Stomach smooth muscle (tissue), 2 donors: ENCODE measurements around the gene CHTF8.

Experiments
- H3K27ac ChIP-seq: one replicate; pipeline ENCODE4 v1.7.0; 2013; ENCODE audit warnings: mild to moderate bottlenecking, low read length, inconsistent platforms
- H3K27me3 ChIP-seq, 2 donors: one replicate each; pipeline ENCODE4 v1.7.0; 2013; ENCODE audit warnings: low read length in 2 of 2; ENCODE audit not compliant: insufficient read depth in 2 of 2, control insufficient read depth in 1 of 2
- H3K36me3 ChIP-seq, 2 donors: one replicate each; pipeline ENCODE4 v1.7.0; 2013; ENCODE audit warnings: low read length in 2 of 2; ENCODE audit not compliant: control insufficient read depth in 2 of 2, insufficient read depth in 2 of 2
- H3K4me1 ChIP-seq: one replicate; pipeline ENCODE4 v1.7.0; 2013; ENCODE audit warnings: low read length; ENCODE audit not compliant: control insufficient read depth, insufficient read depth
- H3K4me3 ChIP-seq, 2 donors: one replicate each; pipeline ENCODE4 v1.7.0; 2013; ENCODE audit warnings: low read length in 2 of 2
- H3K9ac ChIP-seq, 2 donors: one replicate each; pipeline ENCODE4 v1.7.0; 2013; ENCODE audit warnings: low read length in 2 of 2, mild to moderate bottlenecking in 1 of 2
- H3K9me3 ChIP-seq, 2 donors: one replicate each; pipeline ENCODE4 v1.7.0; 2013; ENCODE audit warnings: low read length in 2 of 2; ENCODE audit not compliant: control insufficient read depth in 2 of 2
- donor health status: healthy.
- donor health status: Pancreatic carcinoma.

The CHTF8 gene

GRCh38 chr16:69112285-69113129 is 19.9 kb downstream of the CHTF8 start:
- Histone ChIP-seq H3K36me3 (peaks cover 20 to 40% of the 10 kb centered on the region in 2 donors), H3K27ac (no peak overlapping the region), H3K9me3 (no peaks in the 10 kb centered on the region), H3K4me3 (no peak overlapping the region), H3K9ac (no peak overlapping the region), H3K4me1 (peaks cover 11% of the 10 kb centered on the region), H3K27me3 (peaks cover 20 to 26% of the 10 kb centered on the region in 2 donors)

GRCh38 chr16:69111876-69112230 is 20.5 kb downstream of the CHTF8 start:
- no peak overlapping the region for H3K9ac ChIP-seq
- H3K9me3 ChIP-seq: no peaks in the 10 kb centered on the region
- no peak overlapping the region for H3K27ac ChIP-seq
- H3K4me3 ChIP-seq: no peak overlapping the region
- peaks cover 19 to 38% of the 10 kb centered on the region in 2 donors for H3K36me3 ChIP-seq
- peaks cover 25 to 32% of the 10 kb centered on the region in 2 donors for H3K27me3 ChIP-seq
- H3K4me1 ChIP-seq: peaks cover 17% of the 10 kb centered on the region

- peaks cover 18 to 34% of the 10 kb centered on the region in 2 donors for H3K36me3 ChIP-seq
- H3K4me3 ChIP-seq: no peak overlapping the region
- H3K27ac ChIP-seq: no peak overlapping the region
Measured at GRCh38 chr16:69111216-69111875, 21.0 kb downstream of the CHTF8 start.

GRCh38 chr16:69110406-69110805 is 22.0 kb downstream of the CHTF8 start:
- no peak overlapping the region for H3K9ac ChIP-seq
- no peak overlapping the region for H3K27ac ChIP-seq
- H3K27me3 ChIP-seq: peaks cover 26 to 37% of the 10 kb centered on the region in 2 donors
- H3K36me3 ChIP-seq: peaks cover 16 to 31% of the 10 kb centered on the region in 2 donors
- no peak overlapping the region for H3K4me3 ChIP-seq
- H3K4me1 ChIP-seq: peaks cover 23% of the 10 kb centered on the region
- H3K9me3 ChIP-seq: no peaks in the 10 kb centered on the region

More at GRCh38 chr16:69111216-69111875, 21.0 kb downstream of the CHTF8 start:
- H3K27me3 ChIP-seq: peaks cover 26 to 37% of the 10 kb centered on the region in 2 donors
- peaks cover 20% of the 10 kb centered on the region for H3K4me1 ChIP-seq
- no peaks in the 10 kb centered on the region for H3K9me3 ChIP-seq
- no peak overlapping the region for H3K9ac ChIP-seq

GRCh38 chr16:69109486-69110270 is 22.7 kb downstream of the CHTF8 start:
- peaks cover 11 to 25% of the 10 kb centered on the region in 2 donors for H3K36me3 ChIP-seq
- H3K4me1 ChIP-seq: peaks cover 25% of the 10 kb centered on the region
- no peaks in the 10 kb centered on the region for H3K9me3 ChIP-seq
- H3K27me3 ChIP-seq: peaks cover 26 to 37% of the 10 kb centered on the region in 2 donors
- H3K4me3 ChIP-seq: no peak overlapping the region
- no peak overlapping the region for H3K27ac ChIP-seq
- H3K9ac ChIP-seq: no peak overlapping the region

GRCh38 chr16:69108905-69109252 is 23.5 kb downstream of the CHTF8 start:
- peaks cover 25% of the 10 kb centered on the region for H3K4me1 ChIP-seq
- no peak overlapping the region for H3K9ac ChIP-seq
- no peaks in the 10 kb centered on the region for H3K9me3 ChIP-seq
- no peak overlapping the region for H3K27ac ChIP-seq
- peaks cover 26 to 37% of the 10 kb centered on the region in 2 donors for H3K27me3 ChIP-seq
- peaks cover 5 to 17% of the 10 kb centered on the region in 2 donors for H3K36me3 ChIP-seq
- no peak overlapping the region for H3K4me3 ChIP-seq

GRCh38 chr16:69108064-69108904 is 24.1 kb downstream of the CHTF8 start:
- Histone ChIP-seq H3K27ac (no peak overlapping the region), H3K9me3 (no peaks in the 10 kb centered on the region), H3K9ac (no peak overlapping the region), H3K27me3 (peaks cover 26 to 37% of the 10 kb centered on the region in 2 donors), H3K36me3 (peaks cover under 1 to 14% of the 10 kb centered on the region in 2 donors), H3K4me1 (peaks cover 25% of the 10 kb centered on the region), H3K4me3 (peak overlapping the region; percentile 36 to 76)

GRCh38 chr16:69107316-69107962 is 24.9 kb downstream of the CHTF8 start:
- Histone ChIP-seq H3K9ac (no peak overlapping the region), H3K9me3 (no peaks in the 10 kb centered on the region), H3K4me1 (peaks cover 25% of the 10 kb centered on the region), H3K27ac (no peak overlapping the region), H3K36me3 (peaks cover 0 to 13% of the 10 kb centered on the region in 2 donors), H3K4me3 (peak overlapping the region; percentile 36 to 76), H3K27me3 (peaks cover 26 to 37% of the 10 kb centered on the region in 2 donors)

- Histone ChIP-seq H3K9me3 (no peaks in the 10 kb centered on the region), H3K27me3 (peaks cover 26 to 37% of the 10 kb centered on the region in 2 donors), H3K36me3 (peaks cover 0 to 11% of the 10 kb centered on the region in 2 donors), H3K4me1 (peaks cover 25% of the 10 kb centered on the region), H3K9ac (no peak overlapping the region), H3K4me3 (peak overlapping the region; percentile 52 to 76), H3K27ac (no peak overlapping the region)
Measured at GRCh38 chr16:69106491-69107315, 25.7 kb downstream of the CHTF8 start.
